Measurements from ENCODE around the gene SMPX.

SMPX gene

GRCh38 chrX:21740329-21741274 lies 17.3 kb downstream of the SMPX start:
- Histone ChIP-seq H3K9ac (ENCODE audit: low read length) (no peak overlapping the region), H3K4me3 (ENCODE audit: low read depth, low read length, poor library complexity, severe bottlenecking) (no peak overlapping the region), H3K27ac (ENCODE audit: low read depth, low read length, poor library complexity, severe bottlenecking) (no peak overlapping the region), H3K27me3 (ENCODE audit: insufficient read depth, low read length) (no peaks in the 10 kb centered on the region), H3K36me3 (ENCODE audit: insufficient read depth, low read length) (no peaks in the 10 kb centered on the region), H4K20me1 (ENCODE audit: insufficient read depth, low read length) (no peaks in the 10 kb centered on the region), H3K4me2 (ENCODE audit: low read length) (no peak overlapping the region), H3F3A (ENCODE audit: insufficient read depth, low read length) (no peaks in the 10 kb centered on the region), H3K79me2 (ENCODE audit: insufficient read depth, low read length) (no peaks in the 10 kb centered on the region), H2AFZ (ENCODE audit: low read length) (no peak overlapping the region), H3K4me1 (ENCODE audit: insufficient read depth, low read length, severe bottlenecking) (no peaks in the 10 kb centered on the region), H3K9me2 (ENCODE audit: low read depth, low read length) (no peaks in the 10 kb centered on the region), H3K9me3 (ENCODE audit: low read length) (no peaks in the 10 kb centered on the region)
- TF ChIP-seq CTCF (IDR thresholded peaks at IDR 0.05; ENCODE audit: low read length): no peak
- TF ChIP-seq EZH2 (IDR thresholded peaks at IDR 0.05; ENCODE audit: borderline replicate concordance, low read length): no peak

- Histone ChIP-seq H3K4me2 (ENCODE audit: low read length) (no peak overlapping the region), H3K27ac (ENCODE audit: low read depth, low read length, poor library complexity, severe bottlenecking) (no peak overlapping the region), H4K20me1 (ENCODE audit: insufficient read depth, low read length) (no peaks in the 10 kb centered on the region), H3K27me3 (ENCODE audit: insufficient read depth, low read length) (no peaks in the 10 kb centered on the region), H2AFZ (ENCODE audit: low read length) (no peak overlapping the region), H3K9ac (ENCODE audit: low read length) (no peak overlapping the region), H3K9me3 (ENCODE audit: low read length) (no peaks in the 10 kb centered on the region), H3K36me3 (ENCODE audit: insufficient read depth, low read length) (no peaks in the 10 kb centered on the region), H3K9me2 (ENCODE audit: low read depth, low read length) (no peaks in the 10 kb centered on the region), H3F3A (ENCODE audit: insufficient read depth, low read length) (no peaks in the 10 kb centered on the region), H3K4me1 (ENCODE audit: insufficient read depth, low read length, severe bottlenecking) (no peaks in the 10 kb centered on the region), H3K79me2 (ENCODE audit: insufficient read depth, low read length) (no peaks in the 10 kb centered on the region), H3K4me3 (ENCODE audit: low read depth, low read length, poor library complexity, severe bottlenecking) (no peak overlapping the region)
- TF ChIP-seq CTCF (IDR thresholded peaks at IDR 0.05; ENCODE audit: low read length) (no peak), EZH2 (IDR thresholded peaks at IDR 0.05; ENCODE audit: borderline replicate concordance, low read length) (no peak)
Measured at GRCh38 chrX:21738950-21739287, 19.0 kb downstream of the SMPX start.

GRCh38 chrX:21738210-21738949 lies 19.5 kb downstream of the SMPX start:
- Histone ChIP-seq H4K20me1 (ENCODE audit: insufficient read depth, low read length) (no peaks in the 10 kb centered on the region), H3K36me3 (ENCODE audit: insufficient read depth, low read length) (no peaks in the 10 kb centered on the region), H3K9me2 (ENCODE audit: low read depth, low read length) (no peaks in the 10 kb centered on the region), H3K27ac (ENCODE audit: low read depth, low read length, poor library complexity, severe bottlenecking) (no peak overlapping the region), H3K4me3 (ENCODE audit: low read depth, low read length, poor library complexity, severe bottlenecking) (no peak overlapping the region), H3K27me3 (ENCODE audit: insufficient read depth, low read length) (no peaks in the 10 kb centered on the region), H3K4me2 (ENCODE audit: low read length) (no peak overlapping the region), H3K79me2 (ENCODE audit: insufficient read depth, low read length) (no peaks in the 10 kb centered on the region), H3K4me1 (ENCODE audit: insufficient read depth, low read length, severe bottlenecking) (no peaks in the 10 kb centered on the region), H3K9me3 (ENCODE audit: low read length) (no peaks in the 10 kb centered on the region), H2AFZ (ENCODE audit: low read length) (no peak overlapping the region), H3F3A (ENCODE audit: insufficient read depth, low read length) (no peaks in the 10 kb centered on the region), H3K9ac (ENCODE audit: low read length) (no peak overlapping the region)
- TF ChIP-seq CTCF (IDR thresholded peaks at IDR 0.05; ENCODE audit: low read length) (no peak), EZH2 (IDR thresholded peaks at IDR 0.05; ENCODE audit: borderline replicate concordance, low read length) (no peak)

Measured in OCI-LY1 (cell line).